NCI-H2227 treated with DMSO at 0.1 percent for 48 hours (cell line): ENCODE measurements around the gene ADGRL3.

Experiments
- DNase-seq: peaks from one replicate; lab custom pipeline; 2025; lab: John Stamatoyannopoulos, UW

Gene ADGRL3

GRCh38 chr4:62118558-62118957, 918.4 kb downstream of the ADGRL3 start:
- DNase-seq: no peak

- no peak for DNase-seq
These were observed 919.1 kb downstream of the ADGRL3 start for GRCh38 chr4:62119195-62119594.

- DNase-seq: no peak
These were observed 926.1 kb downstream of the ADGRL3 start for GRCh38 chr4:62126064-62126732.
